ENCODE results near the gene PELI2. TPM values are rescaled to one million over a fixed set of nuclear protein-coding genes. Genes with fewer than 3 reads are reported as not detected.

Gene PELI2
- total RNA-seq, 1 experiment from 2014 or later, result 23.5 TPM

- ATAC-seq (no peak), DNase-seq (ENCODE audit: low spot score) (no peak)
- Mint-ChIP-seq H3K27ac (no peak overlapping the region), H3K4me1 (peaks cover 11% of the 10 kb centered on the region), H3K27me3 (ENCODE audit: low read depth) (no peaks in the 10 kb centered on the region), H3K9me3 (no peaks in the 10 kb centered on the region), H3K36me3 (peaks cover 3% of the 10 kb centered on the region; the same call in 1 of the 2 replicates), H3K4me3 (no peak overlapping the region)
- ChIA-PET CTCF (no interaction called here), POLR2A (no interaction called here)
- TF ChIP-seq GRHL2 (CRISPR knock-in tag; IDR thresholded peaks at IDR 0.05; ENCODE audit: insufficient replicate concordance, severe bottlenecking) (no peak), JAZF1 (CRISPR knock-in tag; IDR thresholded peaks at IDR 0.05) (no peak), ZNF219 (CRISPR knock-in tag; IDR thresholded peaks at IDR 0.05; ENCODE audit: borderline replicate concordance) (no peak), FOXK1 (CRISPR knock-in tag; IDR thresholded peaks at IDR 0.05) (no peak)
Observed at GRCh38 chr14:56182410-56182809, 64.2 kb downstream of the PELI2 start.

DNA sequence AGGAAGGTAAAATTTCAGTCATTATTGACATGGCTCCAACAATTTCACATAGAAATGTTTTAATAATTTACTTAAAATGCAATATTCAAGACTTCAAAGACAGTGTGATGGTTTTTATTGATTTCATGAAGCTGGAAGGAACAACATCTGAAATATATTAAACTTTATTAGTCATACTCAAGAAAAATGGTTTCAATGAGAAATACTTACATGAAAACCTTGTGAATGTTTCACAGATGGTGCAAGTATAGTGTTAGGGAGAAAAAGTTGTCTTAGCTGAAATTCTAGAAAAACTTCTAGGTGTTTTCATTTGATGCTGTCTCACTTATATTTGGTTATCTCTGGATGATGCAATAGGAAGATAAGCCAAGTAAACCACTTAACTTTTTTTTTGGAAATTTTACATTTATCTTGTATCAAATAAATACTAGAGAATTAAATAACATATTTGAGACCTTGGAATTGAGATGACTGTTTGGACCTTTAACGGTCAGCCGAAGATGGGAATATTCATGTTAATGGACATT is 65.5 kb downstream of the PELI2 start:
- Mint-ChIP-seq H3K27me3 (ENCODE audit: low read depth) (no peaks in the 10 kb centered on the region), H3K36me3 (peaks cover 3% of the 10 kb centered on the region; the same call in 1 of the 2 replicates), H3K9me3 (no peaks in the 10 kb centered on the region), H3K27ac (no peak overlapping the region), H3K4me3 (no peak overlapping the region), H3K4me1 (peaks cover 18% of the 10 kb centered on the region)
- ChIA-PET POLR2A (interaction anchor here (1.0 kb wide), 1 partner anchor 114 kb away, joined by 4 read pairs; no protein-coding TSS in a partner anchor), CTCF (no interaction called here)
- TF ChIP-seq E2F5 (CRISPR knock-in tag; IDR thresholded peaks at IDR 0.05), result no peak
- TF ChIP-seq MYBL2 (CRISPR knock-in tag; IDR thresholded peaks at IDR 0.05), result no peak
- TF ChIP-seq PRRX2 (CRISPR knock-in tag; IDR thresholded peaks at IDR 0.05), result no peak
- no peak for TF ChIP-seq HMGA2 (CRISPR knock-in tag; IDR thresholded peaks at IDR 0.05)
- TF ChIP-seq JAZF1 (CRISPR knock-in tag; IDR thresholded peaks at IDR 0.05), result no peak
- TF ChIP-seq, protein P1, sequence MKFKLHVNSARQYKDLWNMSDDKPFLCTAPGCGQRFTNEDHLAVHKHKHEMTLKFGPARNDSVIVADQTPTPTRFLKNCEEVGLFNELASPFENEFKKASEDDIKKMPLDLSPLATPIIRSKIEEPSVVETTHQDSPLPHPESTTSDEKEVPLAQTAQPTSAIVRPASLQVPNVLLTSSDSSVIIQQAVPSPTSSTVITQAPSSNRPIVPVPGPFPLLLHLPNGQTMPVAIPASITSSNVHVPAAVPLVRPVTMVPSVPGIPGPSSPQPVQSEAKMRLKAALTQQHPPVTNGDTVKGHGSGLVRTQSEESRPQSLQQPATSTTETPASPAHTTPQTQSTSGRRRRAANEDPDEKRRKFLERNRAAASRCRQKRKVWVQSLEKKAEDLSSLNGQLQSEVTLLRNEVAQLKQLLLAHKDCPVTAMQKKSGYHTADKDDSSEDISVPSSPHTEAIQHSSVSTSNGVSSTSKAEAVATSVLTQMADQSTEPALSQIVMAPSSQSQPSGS (CRISPR knock-in tag; IDR thresholded peaks at IDR 0.05; ENCODE audit: borderline replicate concordance, low read depth), result no peak
- TF ChIP-seq NFYB (CRISPR knock-in tag; conservative IDR thresholded peaks at IDR 0.05; ENCODE audit: low read depth), result no peak
- TF ChIP-seq, protein P2, sequence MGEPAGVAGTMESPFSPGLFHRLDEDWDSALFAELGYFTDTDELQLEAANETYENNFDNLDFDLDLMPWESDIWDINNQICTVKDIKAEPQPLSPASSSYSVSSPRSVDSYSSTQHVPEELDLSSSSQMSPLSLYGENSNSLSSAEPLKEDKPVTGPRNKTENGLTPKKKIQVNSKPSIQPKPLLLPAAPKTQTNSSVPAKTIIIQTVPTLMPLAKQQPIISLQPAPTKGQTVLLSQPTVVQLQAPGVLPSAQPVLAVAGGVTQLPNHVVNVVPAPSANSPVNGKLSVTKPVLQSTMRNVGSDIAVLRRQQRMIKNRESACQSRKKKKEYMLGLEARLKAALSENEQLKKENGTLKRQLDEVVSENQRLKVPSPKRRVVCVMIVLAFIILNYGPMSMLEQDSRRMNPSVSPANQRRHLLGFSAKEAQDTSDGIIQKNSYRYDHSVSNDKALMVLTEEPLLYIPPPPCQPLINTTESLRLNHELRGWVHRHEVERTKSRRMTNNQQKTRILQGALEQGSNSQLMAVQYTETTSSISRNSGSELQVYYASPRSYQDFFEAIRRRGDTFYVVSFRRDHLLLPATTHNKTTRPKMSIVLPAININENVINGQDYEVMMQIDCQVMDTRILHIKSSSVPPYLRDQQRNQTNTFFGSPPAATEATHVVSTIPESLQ (CRISPR knock-in tag; IDR thresholded peaks at IDR 0.05), result no peak
- TF ChIP-seq RORB (CRISPR knock-in tag; IDR thresholded peaks at IDR 0.05), result no peak
- no peak for TF ChIP-seq CBFB (CRISPR knock-in tag; IDR thresholded peaks at IDR 0.05; ENCODE audit: low read depth)
- TF ChIP-seq ZNF138 (CRISPR knock-in tag; conservative IDR thresholded peaks at IDR 0.05), result no peak
- TF ChIP-seq, protein P3, sequence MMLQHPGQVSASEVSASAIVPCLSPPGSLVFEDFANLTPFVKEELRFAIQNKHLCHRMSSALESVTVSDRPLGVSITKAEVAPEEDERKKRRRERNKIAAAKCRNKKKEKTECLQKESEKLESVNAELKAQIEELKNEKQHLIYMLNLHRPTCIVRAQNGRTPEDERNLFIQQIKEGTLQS (CRISPR knock-in tag; conservative IDR thresholded peaks at IDR 0.05), result no peak
- TF ChIP-seq GRHL2 (CRISPR knock-in tag; IDR thresholded peaks at IDR 0.05; ENCODE audit: insufficient replicate concordance, severe bottlenecking), result no peak
- ATAC-seq (no peak), DNase-seq (ENCODE audit: low spot score) (no peak)

DNA sequence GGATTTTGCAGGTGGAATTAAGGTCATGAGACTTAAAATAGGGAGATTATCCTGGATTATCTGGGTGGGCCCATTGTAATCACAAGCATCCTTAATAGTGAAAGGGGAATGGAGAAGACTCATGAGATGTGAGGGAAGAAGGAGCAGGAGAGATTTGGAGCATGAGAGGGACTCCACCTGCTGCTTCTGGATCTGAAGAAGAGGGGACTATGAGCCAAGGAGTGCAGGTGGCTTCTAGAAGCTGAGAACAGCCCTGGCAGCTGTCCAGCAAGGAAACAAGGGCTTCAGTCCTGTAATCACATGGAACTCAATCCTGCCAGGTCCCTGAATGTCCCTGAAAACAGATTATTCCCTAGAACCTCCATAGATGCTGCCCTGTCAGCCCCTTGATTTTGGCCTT is 67.8 kb downstream of the PELI2 start:
- CTCF ChIA-PET, result no interaction called here
- H3K36me3 Mint-ChIP-seq, result no peaks in the 10 kb centered on the region
- no peak for DNase-seq (ENCODE audit: low spot score)
- peaks cover 6% of the 10 kb centered on the region; the same call in 1 of the 2 replicates for H3K9me3 Mint-ChIP-seq
- no peaks in the 10 kb centered on the region for H3K27me3 Mint-ChIP-seq (ENCODE audit: low read depth)
- no peak overlapping the region for H3K4me3 Mint-ChIP-seq
- H3K4me1 Mint-ChIP-seq, result peaks cover 15% of the 10 kb centered on the region
- H3K27ac Mint-ChIP-seq, result no peak overlapping the region
- POLR2A ChIA-PET, result no interaction called here
- ATAC-seq, result no peak; the same call in 1 of the 2 replicates
- no peak for TF ChIP-seq ZNF396 (CRISPR knock-in tag; IDR thresholded peaks at IDR 0.05; ENCODE audit: borderline replicate concordance)
- no peak for TF ChIP-seq ZNF317 (CRISPR knock-in tag; IDR thresholded peaks at IDR 0.05; ENCODE audit: borderline replicate concordance, low read depth)
- no peak for TF ChIP-seq GABPB1 (CRISPR knock-in tag; IDR thresholded peaks at IDR 0.05)
- TF ChIP-seq, protein P4, sequence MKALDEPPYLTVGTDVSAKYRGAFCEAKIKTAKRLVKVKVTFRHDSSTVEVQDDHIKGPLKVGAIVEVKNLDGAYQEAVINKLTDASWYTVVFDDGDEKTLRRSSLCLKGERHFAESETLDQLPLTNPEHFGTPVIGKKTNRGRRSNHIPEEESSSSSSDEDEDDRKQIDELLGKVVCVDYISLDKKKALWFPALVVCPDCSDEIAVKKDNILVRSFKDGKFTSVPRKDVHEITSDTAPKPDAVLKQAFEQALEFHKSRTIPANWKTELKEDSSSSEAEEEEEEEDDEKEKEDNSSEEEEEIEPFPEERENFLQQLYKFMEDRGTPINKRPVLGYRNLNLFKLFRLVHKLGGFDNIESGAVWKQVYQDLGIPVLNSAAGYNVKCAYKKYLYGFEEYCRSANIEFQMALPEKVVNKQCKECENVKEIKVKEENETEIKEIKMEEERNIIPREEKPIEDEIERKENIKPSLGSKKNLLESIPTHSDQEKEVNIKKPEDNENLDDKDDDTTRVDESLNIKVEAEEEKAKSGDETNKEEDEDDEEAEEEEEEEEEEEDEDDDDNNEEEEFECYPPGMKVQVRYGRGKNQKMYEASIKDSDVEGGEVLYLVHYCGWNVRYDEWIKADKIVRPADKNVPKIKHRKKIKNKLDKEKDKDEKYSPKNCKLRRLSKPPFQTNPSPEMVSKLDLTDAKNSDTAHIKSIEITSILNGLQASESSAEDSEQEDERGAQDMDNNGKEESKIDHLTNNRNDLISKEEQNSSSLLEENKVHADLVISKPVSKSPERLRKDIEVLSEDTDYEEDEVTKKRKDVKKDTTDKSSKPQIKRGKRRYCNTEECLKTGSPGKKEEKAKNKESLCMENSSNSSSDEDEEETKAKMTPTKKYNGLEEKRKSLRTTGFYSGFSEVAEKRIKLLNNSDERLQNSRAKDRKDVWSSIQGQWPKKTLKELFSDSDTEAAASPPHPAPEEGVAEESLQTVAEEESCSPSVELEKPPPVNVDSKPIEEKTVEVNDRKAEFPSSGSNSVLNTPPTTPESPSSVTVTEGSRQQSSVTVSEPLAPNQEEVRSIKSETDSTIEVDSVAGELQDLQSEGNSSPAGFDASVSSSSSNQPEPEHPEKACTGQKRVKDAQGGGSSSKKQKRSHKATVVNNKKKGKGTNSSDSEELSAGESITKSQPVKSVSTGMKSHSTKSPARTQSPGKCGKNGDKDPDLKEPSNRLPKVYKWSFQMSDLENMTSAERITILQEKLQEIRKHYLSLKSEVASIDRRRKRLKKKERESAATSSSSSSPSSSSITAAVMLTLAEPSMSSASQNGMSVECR (CRISPR knock-in tag; IDR thresholded peaks at IDR 0.05; ENCODE audit: borderline replicate concordance), result no peak
- TF ChIP-seq NFE2L1 (CRISPR knock-in tag; IDR thresholded peaks at IDR 0.05), result no peak
- TF ChIP-seq ZNF416 (CRISPR knock-in tag; IDR thresholded peaks at IDR 0.05), result no peak
- no peak for TF ChIP-seq ERG (CRISPR knock-in tag; IDR thresholded peaks at IDR 0.05)
- TF ChIP-seq PRRX2 (CRISPR knock-in tag; IDR thresholded peaks at IDR 0.05), result no peak

Data from WTC11 (cell line).